GM10266 (cell line): ENCODE measurements around the gene ZNRF3.

ENCODE experiments used
- DNase-seq: peaks from one replicate; pipeline ENCODE4 v3.0.0; 2012; ENCODE audit errors: extremely low spot score
- CTCF ChIP-seq: IDR thresholded peaks from 2 replicates; pipeline ENCODE4 v1.5.1; 2012; ENCODE audit warnings: mild to moderate bottlenecking, low read depth; ENCODE audit not compliant: control insufficient read depth, insufficient read depth; ENCODE audit errors: missing control alignments

The ZNRF3 gene

GRCh38 chr22:29012952-29013351, 129.6 kb downstream of the ZNRF3 start:
- no peak for DNase-seq
- no peak for TF ChIP-seq CTCF

GRCh38 chr22:29014293-29014692, 130.9 kb downstream of the ZNRF3 start:
- no peak for TF ChIP-seq CTCF
- no peak for DNase-seq

GRCh38 chr22:29014773-29015172, 131.4 kb downstream of the ZNRF3 start:
- no peak for TF ChIP-seq CTCF
- no peak for DNase-seq

- TF ChIP-seq CTCF = no peak
- DNase-seq = no peak
Observed at GRCh38 chr22:29016067-29016938, 132.9 kb downstream of the ZNRF3 start.

GRCh38 chr22:29018293-29019189, 135.2 kb downstream of the ZNRF3 start:
- TF ChIP-seq CTCF = no peak
- no peak for DNase-seq

- TF ChIP-seq CTCF = no peak
- no peak for DNase-seq
Observed at GRCh38 chr22:29022101-29022817, 138.9 kb downstream of the ZNRF3 start.
